HG03280 (cell line): ENCODE measurements around the gene CNDP2.
"Not testable (repeated sequence)": the region's sequence is repeated elsewhere in the genome, so short reads cannot be mapped to it uniquely, and the experiment has no call there.

Experiments
- ATAC-seq: cut with Tn5 transposase; IDR thresholded peaks from one replicate; pipeline ENCODE4 v1.9.1; 2021; ENCODE audit warnings: mild to moderate bottlenecking, moderate library complexity; ENCODE audit not compliant: unreplicated experiment

The CNDP2 gene

GRCh38 chr18:74565164-74565563, 69.0 kb downstream of the CNDP2 start:
- ATAC-seq: not testable (repeated sequence)

- not testable (repeated sequence) for ATAC-seq
Measured at GRCh38 chr18:74565993-74566392, 69.8 kb downstream of the CNDP2 start.

- no peak for ATAC-seq
Measured at GRCh38 chr18:74567822-74568221, 71.7 kb downstream of the CNDP2 start.

GRCh38 chr18:74569401-74569800, 73.2 kb downstream of the CNDP2 start:
- no peak for ATAC-seq

- ATAC-seq: no peak
Measured at GRCh38 chr18:74570266-74570665, 74.1 kb downstream of the CNDP2 start.

GRCh38 chr18:74571895-74572680, 75.9 kb downstream of the CNDP2 start:
- no peak for ATAC-seq

- ATAC-seq: no peak
Measured at GRCh38 chr18:74573053-74573452, 76.9 kb downstream of the CNDP2 start.
